SK-MEL-5 (cell line): ENCODE results near the gene PRKG1. TPM values are rescaled to one million over a fixed set of nuclear protein-coding genes. Genes with fewer than 3 reads are reported as not detected.

Experiments used
- DNase-seq: peaks from one replicate; pipeline ENCODE4 v3.0.0-alpha.2; 2016; ENCODE audit warnings: low read depth, low spot score
- in situ Hi-C: cut with HindIII; loops from 2 replicates; pipeline ENCODE4 v1.10.0; 2016; ENCODE audit warnings: low sequenced_read_pairs, high pct_unique_total_duplicates, low pct_unique_long_range_greater_than_20kb
- total RNA-seq: library from RNA; depleted of rRNA; stranded (reverse); fragments of >200 nt; shearing (Covaris generic); gene quantifications from 2 replicates; pipeline ENCODE4 v1.2.3, GENCODE V29; 2014

Gene PRKG1
- total RNA-seq, 1 experiment from 2014 or later: 4.6 TPM

DNA sequence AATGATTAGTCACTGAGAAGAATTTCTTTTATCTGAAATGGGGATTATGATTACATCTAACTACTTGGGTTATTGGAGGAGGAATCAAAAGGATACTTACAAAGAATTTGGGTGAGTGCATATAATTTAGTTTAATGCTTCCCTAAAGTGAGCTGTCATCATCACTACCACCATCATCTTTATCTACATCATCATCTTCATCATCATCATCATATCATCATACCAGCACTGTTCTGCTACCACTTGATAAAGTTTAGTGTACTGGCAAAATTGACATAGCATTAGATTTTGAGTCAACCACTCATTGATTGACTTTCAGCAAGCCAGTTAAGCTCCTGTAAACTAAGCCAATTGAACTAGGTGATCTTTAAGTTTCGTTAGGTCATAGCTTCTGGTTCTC, 994.2 kb downstream of the PRKG1 start:
- in situ Hi-C loops: no loop called here
- DNase-seq: no peak

DNA sequence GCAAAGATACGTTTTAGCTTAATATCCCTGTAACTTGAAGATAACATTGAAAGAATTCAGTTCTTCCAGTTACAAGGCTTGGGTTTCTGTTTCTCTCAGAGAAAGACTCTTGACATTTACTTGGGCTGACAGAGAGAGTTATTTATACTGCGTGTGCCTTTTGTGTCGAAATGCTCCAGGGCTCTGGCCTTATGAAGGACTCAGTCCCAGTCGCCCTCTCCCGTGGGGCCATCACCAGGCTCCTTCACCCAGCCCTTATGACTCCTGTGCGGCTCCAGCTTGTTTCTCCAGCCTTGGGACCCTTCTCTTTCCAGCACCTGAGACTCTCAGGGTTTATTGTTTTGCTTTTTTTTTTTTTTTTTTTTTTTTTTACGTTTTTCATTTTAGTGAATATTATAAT, 997.5 kb downstream of the PRKG1 start:
- in situ Hi-C loops: no loop called here
- peak; percentile 19 for DNase-seq

DNA sequence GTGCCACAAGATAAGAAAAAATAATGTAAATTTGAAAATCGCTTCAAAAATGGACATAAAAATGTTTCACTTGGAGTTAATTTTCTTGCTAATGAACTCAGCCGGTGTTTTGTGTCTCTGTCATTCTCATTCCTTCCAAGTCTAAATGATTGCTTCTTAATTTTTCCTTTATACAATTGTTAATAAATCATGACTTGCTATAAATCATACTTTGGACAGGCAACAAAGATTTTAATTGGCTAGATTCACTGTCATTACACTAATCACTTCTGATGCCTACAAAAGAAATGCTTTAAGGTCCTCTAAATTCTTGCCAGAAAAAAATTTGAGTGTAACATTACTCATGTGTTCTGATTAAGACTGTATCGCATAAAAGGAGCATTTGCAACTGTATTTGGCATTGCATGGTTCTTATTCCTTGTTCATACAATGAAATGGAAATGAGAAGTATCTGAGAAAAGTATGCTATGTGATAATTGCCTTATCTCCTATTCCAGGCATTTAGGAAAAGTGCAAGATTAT, 1000.3 kb downstream of the PRKG1 start:
- in situ Hi-C loops: no loop called here
- DNase-seq: no peak

DNA sequence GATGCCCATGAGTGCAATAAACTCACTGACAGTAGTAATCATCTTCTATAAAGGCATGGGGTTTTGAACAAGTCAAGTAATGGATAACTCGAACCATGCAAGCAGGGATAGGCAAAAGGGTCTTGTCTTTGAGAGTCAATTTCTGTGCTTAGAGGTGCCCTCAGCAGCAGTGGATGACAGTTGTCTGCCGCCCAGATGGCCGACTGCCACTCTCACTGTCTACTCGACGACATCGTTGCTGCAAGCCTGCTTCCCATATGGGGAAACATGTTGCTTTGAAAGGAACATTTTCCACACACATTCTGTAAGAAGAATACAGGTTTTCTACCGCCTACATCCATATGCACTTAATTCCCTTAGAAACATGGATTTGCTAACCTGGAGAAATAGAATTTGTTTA, 1003.5 kb downstream of the PRKG1 start:
- in situ Hi-C loops: no loop called here
- no peak for DNase-seq

DNA sequence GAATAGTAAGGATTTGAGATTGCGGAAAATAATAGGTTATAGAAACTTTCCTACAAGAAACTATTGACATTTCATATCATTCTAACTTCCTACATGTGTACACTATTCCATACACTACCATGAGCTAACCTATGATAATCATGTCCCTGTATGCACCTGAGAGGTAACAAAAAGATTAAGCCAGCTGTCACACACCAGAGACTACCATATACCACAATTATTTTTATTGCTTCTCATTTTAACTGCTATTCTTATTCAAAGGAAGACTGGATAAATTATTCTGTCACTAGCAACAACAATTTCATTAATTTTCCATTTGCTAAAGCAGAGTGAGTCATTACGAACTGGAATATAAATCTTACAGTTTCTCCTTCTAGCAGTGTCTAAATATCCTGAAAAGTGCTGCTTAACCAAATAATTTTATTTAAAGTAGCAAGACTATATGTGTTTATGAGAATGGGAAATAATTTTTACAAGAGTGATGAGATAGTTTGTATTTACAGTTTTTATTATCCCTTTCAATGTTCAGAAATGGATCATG, 1004.2 kb downstream of the PRKG1 start:
- in situ Hi-C loops: no loop called here
- DNase-seq: no peak

DNA sequence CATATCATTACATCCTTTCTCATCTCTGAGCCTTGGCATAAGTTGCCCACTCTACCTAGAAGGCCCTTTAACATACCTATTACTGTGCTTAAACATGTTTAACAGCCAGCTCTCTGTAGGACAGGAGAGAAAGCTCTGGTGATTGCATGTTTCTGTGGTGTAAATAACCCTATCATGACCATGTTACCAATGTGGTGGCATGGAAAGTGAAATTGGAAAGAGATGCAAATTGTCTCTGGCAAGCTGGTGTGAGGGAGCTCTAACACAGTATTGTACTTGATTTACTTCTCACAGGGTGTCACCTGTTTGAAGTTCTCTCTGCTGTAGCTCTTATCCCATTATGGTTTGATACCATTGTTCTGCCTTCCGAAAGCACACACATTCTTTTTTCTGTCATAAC, 1008.0 kb downstream of the PRKG1 start:
- DNase-seq: no peak
- in situ Hi-C loops: no loop called here

DNA sequence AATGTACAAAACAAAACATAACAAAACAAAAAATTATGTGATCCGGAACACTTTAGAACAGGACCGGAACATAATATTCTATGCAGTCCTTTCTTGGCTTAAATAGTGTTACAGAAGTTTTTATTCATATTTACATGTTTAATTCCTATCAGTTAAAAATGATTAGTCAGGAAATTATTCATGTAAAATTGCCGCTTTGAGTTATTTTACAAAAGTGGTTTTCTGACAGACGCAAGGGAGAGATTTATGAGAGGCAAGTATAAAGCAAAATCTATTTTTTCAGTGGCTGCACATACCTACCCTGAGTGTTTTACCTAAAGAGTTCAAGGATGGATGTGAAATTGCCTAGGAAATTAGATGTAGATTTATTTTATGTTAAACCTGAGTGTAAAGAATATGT, 1009.1 kb downstream of the PRKG1 start:
- no peak for DNase-seq
- in situ Hi-C loops: no loop called here

DNA sequence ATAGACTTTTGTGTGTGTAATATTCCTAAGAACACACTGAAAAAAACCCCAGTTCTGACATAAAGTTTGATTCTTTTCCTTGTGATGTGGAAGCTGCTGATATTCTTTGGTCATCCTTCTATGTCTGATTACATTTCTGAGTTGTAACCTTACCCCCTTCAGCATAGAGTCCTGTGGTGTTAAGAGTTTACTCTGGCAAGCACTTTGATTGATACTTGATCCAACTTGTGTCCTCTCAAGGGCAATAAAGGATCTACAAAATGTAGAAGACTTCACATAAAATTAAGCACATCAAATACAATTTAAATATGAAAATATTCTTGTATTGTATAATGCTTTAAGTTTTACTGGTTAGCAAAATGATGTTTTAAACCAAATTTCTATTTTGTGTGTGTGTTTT, 1018.1 kb downstream of the PRKG1 start:
- in situ Hi-C loops: no loop called here
- no peak for DNase-seq

DNA sequence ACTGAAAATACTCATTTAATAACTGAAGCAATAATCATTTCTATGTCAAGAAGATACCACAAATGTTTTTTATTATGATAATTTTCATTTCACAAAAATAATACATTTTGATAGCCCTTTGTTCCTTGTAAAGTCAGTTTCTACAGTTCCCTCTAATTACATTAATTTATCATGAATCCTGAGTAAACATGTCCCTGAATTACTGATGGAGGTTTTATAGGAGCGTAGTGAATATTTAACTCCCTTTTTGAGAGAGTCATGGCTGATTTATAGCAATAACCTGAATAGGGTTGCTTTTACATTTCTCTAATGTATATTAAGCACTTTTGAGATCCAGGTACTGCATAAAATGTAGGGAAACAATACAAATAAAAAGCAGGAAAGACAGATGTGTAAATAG, 1023.8 kb downstream of the PRKG1 start:
- in situ Hi-C loops: no loop called here
- no peak for DNase-seq

DNA sequence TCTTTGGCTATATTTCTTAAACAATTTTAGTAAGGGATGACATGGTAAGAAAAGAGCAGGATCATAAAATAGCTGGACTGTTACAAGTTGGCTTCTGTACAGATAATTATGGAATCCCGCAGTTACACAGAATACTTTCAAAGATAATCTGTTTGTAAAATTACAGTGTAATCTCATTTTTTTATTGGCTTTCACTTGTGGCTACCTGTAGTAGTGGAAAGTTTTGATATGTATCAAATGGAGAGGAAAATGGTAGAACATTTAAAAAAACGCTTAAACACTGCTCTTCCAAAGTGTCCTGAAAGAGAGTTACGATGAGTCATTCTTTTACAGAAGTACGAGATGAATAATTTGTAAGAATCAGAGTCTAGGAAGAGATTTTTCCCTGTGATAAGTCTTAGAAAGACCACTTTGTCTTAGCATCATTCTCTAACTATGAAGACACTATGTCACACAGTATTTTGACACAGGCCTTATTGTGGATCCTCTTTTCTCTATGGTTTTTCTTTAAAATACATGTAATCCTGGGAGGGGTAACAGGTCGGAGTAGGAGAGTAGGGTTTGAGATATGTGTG, 1024.8 kb downstream of the PRKG1 start:
- no peak for DNase-seq

DNA sequence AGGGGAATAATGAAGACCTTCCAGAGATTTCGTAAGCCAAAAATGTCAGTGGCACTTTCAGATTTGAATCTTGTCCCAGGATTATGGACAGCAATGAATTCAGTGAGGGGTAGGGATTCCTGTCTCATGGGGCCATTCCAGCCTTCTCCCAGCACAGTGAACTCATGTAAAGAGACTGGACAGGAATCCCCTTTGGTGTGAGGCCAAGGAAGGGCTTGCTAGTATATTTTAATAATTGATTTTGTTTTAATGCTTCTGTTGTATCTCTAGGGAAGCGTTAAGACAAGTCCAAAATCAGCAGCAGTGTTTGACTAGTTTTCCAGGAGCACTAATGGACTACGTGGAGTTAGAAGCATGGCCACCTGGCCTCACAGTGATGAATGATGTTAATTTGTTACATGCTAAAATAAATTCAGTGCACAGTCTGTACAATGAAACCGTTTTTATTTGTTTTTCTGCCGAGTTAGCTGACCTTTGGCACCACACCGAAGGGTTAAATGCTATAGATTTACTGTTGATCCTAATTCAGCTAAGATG, 1025.8 kb downstream of the PRKG1 start:
- no peak for DNase-seq
- in situ Hi-C loops: no loop called here

More for the DNA sequence above, 1024.8 kb downstream of the PRKG1 start:
- in situ Hi-C loops: no loop called here

DNA sequence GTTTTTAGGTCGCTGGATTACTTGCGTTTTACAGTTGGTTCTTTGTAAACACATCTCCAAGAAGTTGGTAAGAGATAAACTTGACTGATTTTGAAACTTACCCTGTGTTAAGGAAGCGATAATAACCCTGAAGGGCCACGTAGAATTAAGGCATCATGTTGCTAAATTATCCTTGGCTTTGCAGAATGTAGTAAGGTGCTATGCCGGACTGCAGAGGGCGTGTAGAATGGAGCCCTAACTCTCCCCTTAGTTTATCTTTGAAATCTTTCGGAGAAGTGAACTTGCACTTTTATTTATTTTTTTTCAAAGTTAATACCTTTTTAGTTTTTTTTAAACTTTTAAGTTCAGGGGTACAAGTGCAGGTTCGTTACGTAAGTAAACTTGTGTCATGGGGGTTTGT, 1031.0 kb downstream of the PRKG1 start:
- no peak for DNase-seq
- in situ Hi-C loops: no loop called here

DNA sequence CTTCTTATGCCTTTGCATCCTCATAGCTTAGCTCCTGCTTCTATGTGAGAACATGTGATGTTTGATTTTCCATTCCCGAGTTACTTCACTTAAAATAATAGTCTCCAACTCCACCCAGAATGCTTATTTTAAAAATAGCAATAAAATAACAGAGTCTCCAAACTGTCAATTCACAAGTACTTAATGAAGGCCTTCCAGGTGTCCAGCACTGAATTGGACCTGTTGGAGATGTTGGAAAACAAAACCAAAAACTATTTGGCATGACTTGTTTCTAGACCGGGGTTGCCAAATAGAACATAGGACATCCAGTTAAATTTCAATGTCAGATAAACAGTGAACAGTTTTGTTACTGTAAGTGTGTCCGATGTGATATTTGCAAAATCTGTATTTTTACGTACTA, 1031.7 kb downstream of the PRKG1 start:
- in situ Hi-C loops: no loop called here
- no peak for DNase-seq

DNA sequence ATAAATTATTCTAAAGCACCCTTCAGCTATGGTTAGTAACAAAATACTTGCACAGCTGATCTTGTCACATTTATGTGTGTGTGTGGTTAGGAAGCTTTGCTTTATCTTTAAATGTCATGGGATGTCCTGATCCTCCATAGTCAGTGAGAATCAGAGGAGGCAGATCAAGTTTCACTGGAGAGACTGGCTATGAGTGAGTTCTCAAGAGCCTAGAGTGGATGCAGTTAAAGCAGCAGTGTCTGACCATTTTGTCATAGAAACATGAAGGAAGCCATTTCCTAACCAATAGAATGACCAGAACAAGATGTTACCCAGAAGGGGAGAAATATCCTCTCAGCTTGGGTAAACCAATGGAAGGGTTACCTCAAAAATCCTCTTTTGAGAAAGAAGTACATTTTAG, 1032.6 kb downstream of the PRKG1 start:
- in situ Hi-C loops: no loop called here
- no peak for DNase-seq

DNA sequence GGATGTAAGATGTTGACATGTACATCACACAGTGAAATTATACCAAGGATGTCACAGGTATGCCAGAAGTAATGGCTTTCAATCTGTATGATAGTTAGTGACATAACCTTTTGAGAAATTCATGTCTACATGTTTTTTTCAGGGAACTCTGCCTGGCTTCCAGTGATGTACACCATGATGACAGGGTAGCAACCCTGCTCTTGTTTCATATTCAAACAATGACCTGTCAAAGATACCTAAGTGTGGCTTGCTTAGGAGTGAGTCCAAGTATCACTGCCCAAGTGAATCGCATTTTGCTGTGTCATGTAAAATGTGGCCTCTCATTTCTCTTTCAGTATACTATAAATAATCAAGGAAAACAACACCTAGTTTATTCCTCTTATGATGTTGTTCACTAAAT, 1033.9 kb downstream of the PRKG1 start:
- no peak for DNase-seq
- in situ Hi-C loops: no loop called here

DNA sequence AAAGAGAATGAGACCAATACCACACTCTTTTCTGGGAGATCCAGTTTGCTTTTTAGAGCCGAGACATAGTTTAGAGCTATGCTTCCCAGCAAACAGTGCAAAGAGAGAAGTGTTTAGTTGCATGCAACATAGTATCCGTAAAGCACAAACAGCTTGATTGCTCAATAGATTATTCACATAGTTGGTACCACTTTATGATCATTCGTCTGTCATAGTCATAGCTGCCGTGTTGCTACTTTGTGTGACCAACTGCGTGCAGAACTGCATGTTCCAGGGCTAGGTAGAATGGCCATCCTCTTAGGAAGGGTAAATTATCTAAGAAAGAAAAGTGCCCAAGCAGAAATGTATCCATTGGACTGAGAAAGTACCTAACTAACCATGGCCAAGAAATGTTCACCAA, 1036.3 kb downstream of the PRKG1 start:
- in situ Hi-C loops: no loop called here

DNA sequence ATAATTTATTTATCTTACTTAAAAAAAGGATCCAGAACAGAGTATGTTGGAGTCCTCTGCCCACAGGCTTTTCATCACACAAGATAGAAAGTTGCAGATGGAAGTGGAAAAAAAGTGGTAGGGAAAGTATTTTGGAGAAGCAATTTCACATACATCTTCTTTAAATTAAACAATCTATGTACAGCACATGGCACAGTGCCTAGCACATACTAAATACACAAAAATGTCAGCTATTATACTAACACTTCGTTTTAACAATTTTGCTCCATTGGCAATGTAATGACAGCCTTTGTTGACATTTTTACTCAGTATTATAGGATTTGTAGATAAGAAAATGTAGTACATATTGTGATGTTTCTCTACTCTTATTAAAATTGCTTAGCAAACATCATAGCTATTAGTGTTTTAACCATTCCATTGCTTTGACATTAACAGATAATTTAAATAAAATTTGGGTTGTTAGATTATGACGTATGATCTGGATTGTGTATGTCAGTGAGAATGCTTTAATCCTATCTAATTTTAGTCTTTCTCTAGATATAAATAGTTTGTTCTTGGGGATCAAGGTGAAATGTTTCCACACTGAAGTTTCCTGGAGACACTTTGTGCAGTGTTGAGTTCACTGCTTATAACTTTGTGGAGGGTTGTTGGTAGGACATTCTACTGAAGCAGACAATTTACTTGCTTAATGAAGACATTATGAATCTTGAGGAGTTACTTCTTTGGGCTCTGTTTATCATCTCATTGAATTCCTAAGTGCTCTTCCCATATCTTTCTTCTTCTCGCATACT, 1037.0 kb downstream of the PRKG1 start:
- DNase-seq: no peak
- in situ Hi-C loops: no loop called here

More for the DNA sequence above, 1036.3 kb downstream of the PRKG1 start:
- DNase-seq: no peak

DNA sequence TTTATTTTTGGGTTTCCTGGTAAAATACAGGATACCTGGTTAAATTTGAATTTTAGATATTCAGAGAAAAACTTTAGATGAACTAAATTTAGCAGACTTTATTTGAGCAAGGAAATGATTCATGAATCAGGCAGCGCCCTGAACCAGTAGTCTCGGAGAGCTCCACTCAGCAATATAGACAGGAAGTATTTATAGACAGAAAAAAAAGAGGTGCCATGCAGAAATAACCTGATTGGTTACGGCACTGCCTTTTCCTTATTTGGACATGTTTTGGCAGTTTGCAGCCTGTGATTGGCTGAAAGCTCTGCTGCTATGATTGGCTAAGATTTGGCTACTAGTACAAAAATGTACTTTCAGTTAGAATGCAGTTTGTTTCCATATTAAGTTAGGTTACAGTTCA, 1041.5 kb downstream of the PRKG1 start:
- in situ Hi-C loops: no loop called here
- no peak for DNase-seq

DNA sequence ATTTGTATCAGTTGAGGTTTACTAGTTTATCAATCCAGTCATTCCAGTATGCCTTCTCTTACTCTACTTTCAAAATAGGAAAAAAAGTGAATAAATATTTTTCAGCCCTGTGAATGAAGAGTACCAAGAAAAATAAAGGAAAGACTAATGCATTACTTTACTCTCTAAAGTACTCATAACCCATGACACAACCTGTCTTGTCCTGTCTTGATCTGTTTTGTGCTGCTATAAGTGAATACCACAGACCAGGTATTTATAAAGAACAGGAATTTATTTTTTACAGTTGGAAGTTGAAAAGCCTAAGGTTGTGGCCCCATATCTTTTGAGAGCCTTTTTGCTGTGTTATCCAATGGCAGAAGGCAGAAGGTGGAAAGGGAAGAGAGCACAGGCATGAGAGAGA, 1045.2 kb downstream of the PRKG1 start:
- in situ Hi-C loops: no loop called here
- DNase-seq: no peak
